Dedifferentiated amniotic fluid mesenchymal stem cell (primary cell): ENCODE measurements around the gene FXN.

Experiments used
- DNase-seq: peaks from one replicate; pipeline ENCODE4 v3.0.0-alpha.2; 2016; ENCODE audit errors: extremely low spot score

FXN gene

GRCh38 chr9:69140123-69140735 is 104.7 kb downstream of the FXN start:
- DNase-seq = no peak

DNA sequence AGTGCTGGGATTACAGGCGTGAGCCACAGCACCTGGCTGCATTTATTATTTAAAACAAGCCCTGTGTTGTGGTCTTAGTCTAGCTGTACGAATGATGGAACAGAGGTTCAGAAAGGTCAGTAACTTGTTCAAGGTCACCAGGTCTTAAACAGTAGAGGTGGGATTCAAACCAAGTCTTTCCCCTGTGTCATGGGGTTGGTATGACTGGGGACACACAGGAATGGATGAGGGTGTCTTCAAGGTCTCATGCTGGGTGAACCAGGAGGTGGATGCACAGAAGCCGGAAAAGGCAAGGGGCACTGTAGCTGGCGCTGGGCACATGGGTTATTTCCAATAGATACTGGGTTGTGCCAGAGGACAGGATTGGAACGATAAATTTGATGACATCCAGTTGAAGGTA is 106.3 kb downstream of the FXN start:
- no peak for DNase-seq

- no peak for DNase-seq
These were observed 107.7 kb downstream of the FXN start for GRCh38 chr9:69143291-69143690.

DNA sequence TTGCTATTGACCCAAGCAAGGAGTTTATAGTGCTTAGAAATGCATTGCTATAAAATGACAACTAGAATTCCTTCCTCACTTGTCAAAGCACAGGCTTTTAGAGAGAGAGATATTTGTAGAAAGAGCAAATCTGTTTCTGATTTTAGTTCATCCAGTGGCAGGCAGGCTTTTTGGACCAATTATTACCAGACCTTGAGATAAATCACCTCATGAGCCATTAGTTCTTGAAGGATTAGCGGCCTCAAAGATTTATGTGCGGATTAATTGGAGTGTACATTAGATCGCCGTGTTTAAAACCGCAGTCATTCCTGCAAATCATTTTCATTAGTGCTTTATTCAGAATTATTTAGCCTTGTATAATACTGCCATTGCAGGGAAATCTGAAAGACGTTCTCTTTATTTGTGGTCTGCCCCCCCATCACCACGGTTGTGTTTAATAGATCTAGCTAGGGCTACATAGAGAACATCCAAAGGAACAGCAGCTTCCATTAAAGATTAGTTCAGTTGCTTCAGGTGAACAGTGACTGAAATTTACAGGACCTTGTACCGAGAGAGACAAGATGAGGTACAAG is 109.7 kb downstream of the FXN start:
- no peak for DNase-seq

GRCh38 chr9:69147041-69147834 is 111.7 kb downstream of the FXN start:
- DNase-seq = no peak

GRCh38 chr9:69149321-69149807 is 113.8 kb downstream of the FXN start:
- DNase-seq = peak; percentile 66
